GM19193 (cell line): ENCODE results near the gene GOLGA6A.
A peak's percentile ranks its signal among the peaks of the same experiment; 100 is the strongest.

Experiments
- POLR2A ChIP-seq: IDR thresholded peaks from 4 replicates; pipeline ENCODE4 v1.6.1; 2011; ENCODE audit not compliant: insufficient read depth, insufficient read length; ENCODE audit errors: extremely low read depth

Gene GOLGA6A

GRCh38 chr15:74122403-74123130, 40.2 kb upstream of the GOLGA6A start:
- no peak for TF ChIP-seq POLR2A

DNA sequence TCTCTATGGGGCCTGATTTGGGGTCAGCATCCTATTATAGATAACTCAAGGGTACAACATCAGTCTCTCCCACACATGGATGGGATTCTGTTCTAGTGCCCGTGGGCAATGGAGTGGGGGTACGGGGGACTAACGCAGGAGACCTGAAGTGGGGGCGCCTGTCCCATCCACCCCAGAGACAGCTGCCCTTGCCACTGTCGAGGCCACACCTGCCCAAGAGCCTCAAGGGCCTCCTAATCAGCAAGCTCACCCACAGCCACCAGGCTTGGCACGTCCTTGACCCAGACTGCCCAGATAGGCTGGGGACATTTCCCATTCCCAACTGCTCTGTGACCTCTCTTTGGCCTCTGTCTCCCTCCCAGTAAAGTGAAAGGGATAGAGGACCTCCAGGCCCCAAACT, 39.5 kb upstream of the GOLGA6A start:
- no peak for TF ChIP-seq POLR2A

- no peak for TF ChIP-seq POLR2A
Observed at GRCh38 chr15:74121039-74121438, 38.7 kb upstream of the GOLGA6A start.

GRCh38 chr15:74120426-74120825, 38.1 kb upstream of the GOLGA6A start:
- no peak for TF ChIP-seq POLR2A

- TF ChIP-seq POLR2A = no peak
Observed at GRCh38 chr15:74109713-74110112, 27.4 kb upstream of the GOLGA6A start.

GRCh38 chr15:74108111-74108510, 25.8 kb upstream of the GOLGA6A start:
- TF ChIP-seq POLR2A = no peak

DNA sequence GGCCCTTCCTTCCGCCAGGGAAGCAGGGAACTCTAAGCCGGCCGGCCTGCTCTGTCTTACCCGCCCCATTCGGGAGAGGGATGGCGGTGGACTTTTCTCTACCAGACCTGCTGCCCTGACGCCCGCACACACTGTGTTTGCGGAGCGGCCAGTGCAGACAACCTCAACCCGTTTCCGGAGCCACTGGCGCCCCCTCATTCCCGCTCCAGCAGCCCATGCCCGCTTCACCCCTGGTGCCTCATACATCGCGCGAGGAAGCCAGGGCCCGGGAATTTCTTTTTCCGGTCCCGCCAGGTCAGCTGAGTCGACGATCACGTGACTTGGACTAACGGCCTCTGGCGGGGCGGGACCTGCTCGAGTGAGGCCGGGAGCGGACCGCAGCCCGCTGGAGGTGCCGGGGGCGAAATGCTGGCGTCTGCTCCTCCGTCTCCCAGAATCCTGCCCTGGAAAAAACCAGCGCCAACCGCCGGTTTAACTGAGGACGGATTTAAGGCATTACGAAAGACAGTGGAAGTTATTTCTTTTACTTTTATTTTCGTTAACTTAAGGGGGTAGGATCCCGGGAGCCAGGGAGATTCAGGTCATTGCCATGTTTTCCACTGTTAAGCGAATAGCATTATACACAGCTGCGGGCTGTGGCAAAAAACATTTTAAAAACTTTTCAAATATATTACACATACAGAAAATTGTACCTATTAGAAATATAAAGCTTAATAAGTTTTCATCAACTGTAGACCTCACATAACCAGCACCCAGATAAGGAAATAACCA, 17.8 kb upstream of the GOLGA6A start:
- peak; percentile 31 for TF ChIP-seq POLR2A

- no peak for TF ChIP-seq POLR2A
Observed at GRCh38 chr15:74062671-74063070, 19.7 kb downstream of the GOLGA6A start.

GRCh38 chr15:74062236-74062635, 20.1 kb downstream of the GOLGA6A start:
- no peak for TF ChIP-seq POLR2A

DNA sequence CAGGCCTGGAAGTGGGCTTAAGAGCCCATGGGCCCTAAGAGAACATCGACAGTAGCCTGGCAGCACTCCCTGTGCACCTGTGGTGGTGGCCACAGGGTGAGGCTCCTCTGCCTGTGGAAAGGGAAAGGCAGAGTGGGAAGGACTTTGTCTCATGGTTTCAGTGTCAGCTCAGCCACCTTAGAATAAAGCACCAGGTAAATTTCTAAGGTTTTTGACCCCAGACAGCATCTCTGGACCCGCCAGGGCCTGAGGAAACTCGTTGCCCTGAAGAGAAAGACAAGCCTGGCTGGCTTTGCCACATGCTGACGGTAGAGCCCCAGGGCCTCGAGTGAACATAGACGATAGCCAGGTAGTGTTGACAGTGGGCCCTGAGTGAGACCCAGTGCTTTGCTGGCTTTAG, 22.1 kb downstream of the GOLGA6A start:
- TF ChIP-seq POLR2A = no peak

DNA sequence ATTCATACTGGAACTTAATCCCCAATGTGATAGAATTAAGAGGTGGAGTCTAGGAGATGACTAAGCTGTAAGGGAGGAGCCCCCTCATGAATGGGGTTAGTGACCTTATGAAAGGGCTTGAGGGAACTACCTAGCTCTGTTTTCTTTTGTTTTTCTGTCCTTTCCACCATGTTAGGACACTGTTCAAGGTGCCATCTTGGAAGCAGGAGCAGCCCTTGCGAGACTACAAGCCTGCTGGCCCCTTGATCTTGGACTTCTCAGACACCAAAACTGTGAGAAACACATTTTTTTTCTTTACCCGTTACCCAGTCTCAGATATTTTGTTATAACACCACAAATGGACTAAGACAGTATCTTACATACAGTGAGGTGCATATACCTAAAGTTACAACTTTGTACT, 26.5 kb downstream of the GOLGA6A start:
- no peak for TF ChIP-seq POLR2A

GRCh38 chr15:74053941-74054529, 28.3 kb downstream of the GOLGA6A start:
- no peak for TF ChIP-seq POLR2A

GRCh38 chr15:74053517-74053916, 28.8 kb downstream of the GOLGA6A start:
- TF ChIP-seq POLR2A = no peak

- TF ChIP-seq POLR2A = no peak
Observed at GRCh38 chr15:74050556-74051234, 31.7 kb downstream of the GOLGA6A start.

GRCh38 chr15:74050127-74050526, 32.2 kb downstream of the GOLGA6A start:
- no peak for TF ChIP-seq POLR2A
